GM04503 (cell line): ENCODE results near the gene HDGFL2.
"Not testable (repeated sequence)": the region's sequence is repeated elsewhere in the genome, so short reads cannot be mapped to it uniquely, and the experiment has no call there.

Experiments used
- DNase-seq: peaks from one replicate; pipeline ENCODE4 v3.0.0-alpha.2; 2012; ENCODE audit warnings: low read depth

HDGFL2 gene

DNA sequence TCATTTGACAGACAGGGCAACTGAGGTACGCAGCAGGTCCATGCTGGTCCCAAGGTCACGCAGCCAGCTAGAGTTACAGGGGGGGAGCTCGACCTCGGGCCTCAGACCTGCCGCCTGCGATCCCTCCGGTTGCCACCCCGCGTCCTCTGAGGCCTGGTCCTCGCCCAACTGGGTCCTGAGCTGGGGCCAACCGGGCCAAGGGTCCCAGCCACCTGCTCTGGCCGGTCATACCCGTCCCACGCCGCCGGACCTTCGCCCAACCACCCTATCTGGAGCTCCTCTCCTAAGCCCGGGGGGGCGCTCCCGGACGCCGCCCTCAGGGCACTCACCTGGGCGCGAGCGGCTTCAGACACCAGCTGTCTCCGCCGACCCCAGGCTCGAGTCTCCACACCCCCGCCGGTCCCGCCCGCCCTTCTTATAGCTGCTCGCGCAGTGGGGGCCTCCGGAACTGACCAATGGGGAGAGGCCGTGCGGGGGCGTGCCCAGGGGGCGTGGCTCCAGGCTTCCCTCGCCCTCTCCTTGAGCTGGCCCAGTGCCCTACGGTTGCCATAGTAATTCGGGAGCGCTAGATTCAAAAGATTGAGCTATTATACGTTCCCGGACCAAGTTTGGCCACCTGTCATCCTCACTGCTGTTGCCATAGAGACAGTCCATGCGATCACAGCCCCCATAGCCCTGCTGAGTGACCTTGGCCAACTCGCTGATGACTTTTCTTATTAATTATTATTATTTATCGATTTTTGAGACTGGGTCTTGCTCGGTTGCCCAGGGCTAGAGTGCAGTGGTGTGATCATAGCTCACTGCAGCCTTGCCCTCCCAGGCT is 63.0 kb downstream of the HDGFL2 start, which contains the start of gene PLIN5:
PLIN5 (minus strand) TSS at position 389 of the 823 bp plus-strand sequence. CDS start 1,150 bp downstream, outside the sequence.
- no peak for DNase-seq

DNA sequence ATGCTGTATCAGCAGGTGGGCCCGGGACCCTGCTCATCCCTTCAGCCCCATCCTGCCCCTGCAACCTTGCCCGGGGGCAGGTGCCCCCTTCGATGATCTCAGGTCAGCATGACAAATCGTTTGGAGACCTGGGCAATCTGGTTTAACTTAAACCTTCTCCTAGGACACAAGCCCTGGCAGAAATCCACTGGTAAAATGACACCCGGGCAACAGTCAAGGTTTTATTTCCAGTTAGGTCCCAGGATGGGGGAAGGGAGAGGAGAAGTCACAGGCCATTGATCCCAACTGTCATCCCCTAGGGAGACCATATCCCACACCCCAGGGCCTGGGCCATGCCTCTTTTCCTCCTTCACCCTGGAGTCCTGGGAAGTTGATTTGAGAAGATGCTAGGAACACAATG is 64.7 kb downstream of the HDGFL2 start:
- DNase-seq, result no peak

DNA sequence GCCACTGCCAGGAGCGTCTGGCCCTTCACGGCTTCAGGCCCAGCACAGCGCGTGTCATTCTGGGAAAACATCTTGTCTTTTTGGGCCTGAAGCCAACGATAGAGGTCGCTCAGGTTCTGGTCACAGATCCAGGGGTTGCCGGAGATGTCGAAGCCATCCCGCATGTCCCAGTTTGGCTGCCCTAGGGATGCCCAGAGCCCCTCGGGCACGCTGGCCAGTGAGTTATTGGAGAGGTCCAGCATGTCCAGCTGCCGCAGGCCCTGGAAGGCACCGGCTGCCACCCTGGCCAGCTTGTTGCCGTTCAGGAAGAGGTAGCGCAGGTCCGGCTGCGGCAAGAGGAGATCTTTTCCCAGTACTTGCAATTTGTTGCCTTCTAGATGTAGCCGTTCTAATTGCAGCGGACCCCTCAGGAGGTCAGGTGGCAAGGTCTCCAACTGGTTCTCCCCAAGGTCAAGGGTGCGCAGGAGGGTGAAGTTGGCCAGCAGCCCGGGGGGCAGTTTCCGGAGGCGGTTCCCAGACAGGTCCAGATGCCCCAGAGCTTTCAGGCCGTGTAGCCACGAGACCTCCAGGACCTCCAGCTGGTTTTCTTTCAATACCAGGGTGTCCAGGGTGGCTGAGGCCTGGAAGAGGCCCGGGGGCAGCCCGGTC is 66.0 kb downstream of the HDGFL2 start:
- DNase-seq, result no peak

- no peak for DNase-seq
These were observed 66.5 kb downstream of the HDGFL2 start for GRCh38 chr19:4538601-4538954.

DNA sequence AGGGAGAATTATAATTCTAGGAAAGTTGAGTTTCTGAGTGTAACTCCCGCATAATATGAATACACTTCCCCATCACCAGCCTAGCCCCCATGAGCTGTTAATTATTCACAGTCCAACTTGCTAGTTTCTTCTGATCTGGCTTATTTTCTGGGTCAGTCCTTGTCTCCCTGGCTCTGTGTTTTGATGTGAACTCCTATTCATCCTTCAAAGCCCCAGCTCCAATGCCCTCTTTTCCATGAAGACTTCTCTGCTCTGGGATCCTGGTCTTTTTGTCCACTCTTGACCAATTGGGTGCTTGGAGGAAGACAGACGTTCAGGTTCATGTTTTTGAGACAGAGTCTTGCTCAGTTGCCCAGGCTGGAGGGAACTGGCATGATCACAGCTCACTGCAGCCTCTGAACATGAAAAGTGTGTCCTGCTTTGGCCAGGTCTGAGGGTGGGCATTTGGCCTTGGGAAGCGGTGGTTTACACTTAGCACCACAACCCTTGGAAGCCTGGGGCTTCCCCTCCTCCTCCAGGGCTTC is 67.1 kb downstream of the HDGFL2 start:
- no peak for DNase-seq

DNA sequence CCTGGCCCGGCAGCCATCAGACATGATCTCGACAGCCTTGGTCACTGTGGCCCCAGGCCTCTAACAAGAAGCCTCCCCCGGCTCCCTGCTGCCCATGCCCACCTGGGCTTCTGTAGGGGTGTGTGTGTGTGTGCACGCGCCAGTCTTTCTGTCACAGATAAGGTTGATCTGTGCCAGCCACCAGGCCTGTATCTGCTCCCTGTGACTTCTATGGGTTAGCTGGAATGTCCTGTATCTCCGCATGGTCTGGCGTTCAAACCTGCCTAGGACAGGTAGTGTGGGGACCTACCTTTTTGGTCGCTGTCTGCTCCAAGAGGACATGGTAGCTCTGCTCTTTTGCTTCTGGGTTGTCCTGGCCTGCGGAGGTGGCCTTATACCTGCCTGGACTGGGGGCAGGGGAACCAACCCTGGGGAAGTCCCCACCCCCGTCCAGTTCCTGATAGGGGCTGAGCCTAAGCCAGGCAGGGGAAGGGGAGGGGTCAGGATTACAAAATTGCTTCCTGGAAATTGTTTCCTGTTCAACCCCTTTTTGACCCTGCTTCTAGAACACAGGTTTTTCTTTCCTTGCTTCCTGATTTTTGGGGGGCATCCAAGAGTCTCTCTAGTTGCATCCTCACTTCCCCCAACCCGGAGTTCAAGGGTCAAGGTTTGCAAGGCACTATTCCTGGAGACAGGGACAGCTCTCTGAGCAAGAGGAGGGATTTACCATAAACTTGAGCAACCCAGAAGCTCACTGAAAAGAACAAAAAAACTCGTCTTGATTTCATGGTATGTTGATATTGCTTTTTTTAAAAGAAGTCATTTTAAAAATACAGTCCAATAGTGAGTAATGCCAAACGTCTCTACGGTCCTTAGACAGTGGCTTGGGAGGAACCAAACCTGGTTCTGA is 67.8 kb downstream of the HDGFL2 start, which contains the start of gene LRG1:
LRG1 (minus strand) TSS at position 344 of the 889 bp plus-strand sequence; CDS start at position 321, 23 bp downstream.
- DNase-seq, result no peak

DNA sequence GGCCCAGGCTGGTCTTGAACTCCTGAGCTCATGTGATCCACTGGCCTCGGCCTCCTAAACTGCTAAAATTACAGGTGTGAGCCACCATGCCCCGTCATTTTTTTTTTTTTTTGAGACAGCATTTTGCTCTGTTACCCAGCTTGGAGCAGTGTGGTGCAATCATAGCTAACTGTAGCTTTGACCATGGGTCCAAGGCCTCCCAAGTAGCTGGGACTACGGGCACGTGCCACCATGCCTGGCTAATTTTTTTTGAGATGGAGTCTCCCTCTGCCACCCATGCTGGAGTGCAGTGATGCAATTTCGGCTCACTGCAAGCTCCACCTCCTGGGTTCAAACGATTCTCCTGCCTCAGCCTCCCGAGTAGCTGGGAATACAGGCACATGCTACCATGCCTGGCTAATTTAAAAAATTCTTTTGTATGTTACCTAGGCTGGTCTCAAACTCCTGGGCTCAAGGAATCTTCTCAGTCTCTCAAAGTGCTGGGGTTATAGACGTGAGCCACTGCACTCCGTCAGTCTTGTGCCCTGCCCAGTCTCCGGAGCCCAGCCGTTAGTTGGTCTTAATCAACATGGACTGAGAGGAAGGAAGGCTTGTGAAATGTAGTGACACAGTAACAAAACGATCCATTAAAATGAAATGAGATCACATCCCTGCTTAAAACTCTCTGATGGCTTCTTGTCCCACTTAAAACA is 69.2 kb downstream of the HDGFL2 start:
- no peak for DNase-seq

DNA sequence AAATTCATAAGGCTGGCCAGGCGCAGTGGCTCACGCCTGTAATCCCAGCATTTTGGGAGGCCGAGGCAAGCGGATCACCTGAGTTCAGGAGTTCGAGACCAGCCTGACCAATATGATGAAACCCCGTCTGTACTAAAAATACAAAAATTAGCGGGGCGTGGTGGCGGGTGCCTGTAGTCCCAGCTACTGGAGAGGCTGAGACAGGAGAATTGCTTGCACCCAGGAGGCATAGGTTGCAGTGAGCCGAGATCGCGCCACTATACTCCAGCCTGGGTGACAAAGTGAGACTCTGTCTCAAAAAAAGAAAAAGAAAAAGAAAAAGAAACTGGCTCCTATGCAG is 69.7 kb downstream of the HDGFL2 start:
- DNase-seq, result not testable (repeated sequence)

- no peak for DNase-seq
These were observed 71.1 kb downstream of the HDGFL2 start for GRCh38 chr19:4542896-4543841.

DNA sequence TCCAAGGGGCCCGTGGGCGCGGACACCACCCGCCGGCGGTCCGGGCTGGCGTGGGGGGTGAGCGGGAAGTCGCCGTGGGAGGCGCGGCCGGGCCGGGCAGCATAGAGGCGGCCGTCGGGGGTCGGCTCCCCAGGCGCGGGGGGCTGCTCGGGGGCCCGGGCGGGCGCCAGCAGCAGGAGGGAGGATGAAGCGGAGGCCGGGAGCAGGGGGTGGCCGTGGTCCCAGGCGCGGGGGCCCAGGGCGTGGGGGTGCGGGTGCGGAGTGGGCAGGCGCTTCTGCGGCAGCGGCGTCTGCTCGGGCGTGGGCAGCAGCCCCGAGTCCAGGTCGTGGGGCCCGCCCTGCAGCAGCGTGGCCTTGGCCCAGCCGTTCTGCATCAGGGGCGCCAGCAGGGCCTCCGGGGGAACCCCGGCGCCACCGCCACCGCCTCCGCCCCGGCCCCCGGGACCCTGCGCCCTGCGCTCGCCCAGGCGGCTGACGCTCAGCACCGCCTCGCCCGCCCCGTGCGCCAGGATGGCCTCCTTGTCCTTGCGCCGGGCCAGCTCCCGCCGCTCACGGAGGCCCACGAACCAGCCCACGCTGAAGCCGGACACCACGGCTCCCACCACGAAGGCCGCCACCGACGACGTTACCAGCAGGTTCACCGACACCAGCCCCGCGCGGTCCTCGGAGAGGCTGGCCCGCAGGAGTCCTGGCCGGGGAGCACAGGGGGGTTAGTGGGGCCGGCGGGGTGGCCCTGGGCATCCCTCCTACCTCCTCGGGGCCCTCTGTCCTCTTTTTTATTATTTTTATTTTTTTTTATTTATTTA is 71.9 kb downstream of the HDGFL2 start:
- DNase-seq, result no peak

DNA sequence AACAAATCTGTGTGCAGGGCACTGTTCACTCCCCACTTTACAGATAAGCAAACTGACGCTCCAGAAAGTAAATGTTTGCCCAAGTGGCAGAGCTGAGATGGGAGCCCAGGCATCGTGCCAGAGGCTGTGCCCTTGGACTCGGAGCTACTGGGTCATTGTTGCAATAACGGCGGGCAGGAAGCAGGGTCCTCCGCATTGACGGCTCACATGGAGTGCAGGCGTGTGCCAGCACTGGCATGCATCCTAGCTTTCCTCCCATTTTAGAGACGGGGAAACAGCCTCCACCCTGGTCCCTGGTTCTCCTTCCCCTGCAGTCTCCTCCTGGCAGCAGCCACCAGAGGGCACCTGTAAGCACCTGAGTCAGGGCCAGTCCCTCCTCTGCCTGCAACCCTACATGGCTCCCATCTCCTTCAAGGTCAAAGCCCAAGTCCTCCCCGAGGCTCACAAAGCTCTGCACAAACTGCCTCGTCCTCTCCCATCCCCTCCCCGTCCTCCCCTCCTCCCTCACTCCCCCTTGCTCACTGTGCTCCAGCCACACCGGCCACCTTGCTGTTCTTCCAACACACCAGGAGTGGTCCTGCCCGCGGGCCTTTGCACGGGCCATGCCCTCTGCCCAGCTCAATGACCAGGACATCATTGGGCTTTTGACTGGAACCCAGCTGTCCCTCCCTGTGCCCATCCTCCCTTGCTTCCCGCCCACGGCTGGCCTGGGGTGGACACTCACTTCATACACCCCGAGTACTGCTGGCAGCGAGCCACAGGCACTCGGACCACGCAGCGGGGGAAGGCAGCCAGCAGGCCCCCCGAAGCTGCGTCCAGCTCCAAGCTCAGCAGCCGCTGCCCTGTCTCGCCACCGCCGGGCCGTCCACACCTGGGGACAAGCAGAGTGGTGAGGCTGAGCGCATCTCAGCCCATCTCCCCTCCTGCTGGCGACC is 75.5 kb downstream of the HDGFL2 start:
- no peak for DNase-seq

DNA sequence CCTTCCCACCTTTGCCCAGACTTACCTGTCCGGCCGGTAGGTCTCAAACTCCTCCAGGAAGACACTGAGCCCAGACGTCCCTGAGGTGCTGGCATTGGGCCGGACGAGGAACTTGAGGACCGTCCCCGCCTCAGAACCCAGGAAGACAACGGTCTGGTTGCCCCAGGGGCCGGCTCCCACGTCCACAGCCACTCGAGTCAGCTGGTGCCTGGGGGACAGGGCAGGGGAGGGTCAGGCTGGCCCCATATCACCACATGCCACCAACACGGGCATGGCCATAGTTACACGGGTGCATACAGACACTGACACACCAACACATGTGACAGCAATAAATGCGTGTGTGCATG is 76.1 kb downstream of the HDGFL2 start:
- DNase-seq, result no peak

DNA sequence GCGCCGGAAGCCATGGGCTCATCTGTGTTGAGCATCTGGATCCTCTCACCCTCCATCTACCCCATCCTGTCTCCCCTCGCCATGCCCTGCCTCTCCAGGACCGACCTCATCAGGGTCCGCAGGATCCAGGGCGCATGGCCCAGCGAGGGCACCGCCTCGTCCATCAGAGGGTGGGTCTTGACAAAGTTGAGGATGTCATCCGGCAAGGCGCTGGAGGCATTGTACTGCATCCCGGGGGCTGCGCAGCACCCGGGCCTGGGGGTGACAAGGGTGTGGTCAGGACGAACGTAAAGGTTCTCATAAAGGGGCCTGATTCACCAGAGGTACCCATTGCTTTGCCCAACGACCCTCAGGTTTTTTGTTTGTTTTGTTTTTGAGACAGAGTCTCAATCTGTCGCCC is 77.9 kb downstream of the HDGFL2 start:
- no peak for DNase-seq

GRCh38 chr19:4550479-4551050 is 78.5 kb downstream of the HDGFL2 start:
- DNase-seq, result no peak
